HCT116 (cell line): ENCODE data around the gene LRCH2.

Experiments
- CEBPB ChIP-seq: IDR thresholded peaks from 2 replicates; pipeline ENCODE4 v1.6.1; 2012; ENCODE audit warnings: low read depth
- CTCF ChIP-seq, 3 experiments: fragments of 200-600 bp in 1 of 3; sonication (generic) in 1 of 3; IDR thresholded peaks in 2 of 3; conservative IDR thresholded peaks in 1 of 3; 2 replicates each; pipeline ENCODE4 v1.5.1; 2012 to 2017; ENCODE audit warnings: low read depth in 2 of 3, low read length in 2 of 3, antibody characterized with exemption in 1 of 3, borderline replicate concordance in 1 of 3, control low read depth in 1 of 3, mild to moderate bottlenecking in 1 of 3, mixed read lengths in 1 of 3, mixed run types in 1 of 3, moderate library complexity in 1 of 3; ENCODE audit not compliant: insufficient read depth in 1 of 3
- EZH2 ChIP-seq: fragments of 200-600 bp; sonication (generic); IDR thresholded peaks from 2 replicates; pipeline ENCODE4 v1.6.1; 2017; ENCODE audit warnings: antibody characterized with exemption, mixed run types
- POLR2A ChIP-seq: IDR thresholded peaks from 2 replicates; pipeline ENCODE4 v1.7.0; 2011; ENCODE audit warnings: borderline replicate concordance; ENCODE audit not compliant: insufficient read depth, insufficient read length; ENCODE audit errors: extremely low read depth
- RAD21 ChIP-seq: IDR thresholded peaks from 2 replicates; pipeline ENCODE4 v1.6.1; 2012; ENCODE audit warnings: low read depth, mild to moderate bottlenecking
- REST ChIP-seq: IDR thresholded peaks from 2 replicates; pipeline ENCODE4 v1.6.1; 2012; ENCODE audit warnings: low read depth
- YY1 ChIP-seq: IDR thresholded peaks from 2 replicates; pipeline ENCODE4 v1.6.1; 2011; ENCODE audit warnings: low read length, low read depth, moderate library complexity, mild to moderate bottlenecking; ENCODE audit not compliant: insufficient replicate concordance; ENCODE audit errors: extremely low read depth
- ZBTB33 ChIP-seq: IDR thresholded peaks from 2 replicates; pipeline ENCODE4 v1.6.1; 2011; ENCODE audit warnings: mild to moderate bottlenecking, low read length, moderate library complexity; ENCODE audit not compliant: insufficient replicate concordance; ENCODE audit errors: extremely low read depth

- TF ChIP-seq CEBPB = no peak
- no peak for TF ChIP-seq EZH2
- TF ChIP-seq RAD21 = no peak
- no peak for TF ChIP-seq CTCF (IDR thresholded peaks at IDR 0.05 in 2 of 3, conservative IDR thresholded peaks at IDR 0.05 in 1 of 3; ENCODE audit: borderline replicate concordance in 1 of 3, insufficient read depth in 1 of 3, low read depth in 2 of 3, low read length in 2 of 3)
- TF ChIP-seq REST = no peak
- no peak for TF ChIP-seq ZBTB33
- TF ChIP-seq YY1 = no peak
- no peak for TF ChIP-seq POLR2A
Observed at GRCh38 chrX:115233497-115234455, at the start of gene LRCH2.
